ENCODE measurements around the gene MED12L.

- TF ChIP-seq, protein P1, sequence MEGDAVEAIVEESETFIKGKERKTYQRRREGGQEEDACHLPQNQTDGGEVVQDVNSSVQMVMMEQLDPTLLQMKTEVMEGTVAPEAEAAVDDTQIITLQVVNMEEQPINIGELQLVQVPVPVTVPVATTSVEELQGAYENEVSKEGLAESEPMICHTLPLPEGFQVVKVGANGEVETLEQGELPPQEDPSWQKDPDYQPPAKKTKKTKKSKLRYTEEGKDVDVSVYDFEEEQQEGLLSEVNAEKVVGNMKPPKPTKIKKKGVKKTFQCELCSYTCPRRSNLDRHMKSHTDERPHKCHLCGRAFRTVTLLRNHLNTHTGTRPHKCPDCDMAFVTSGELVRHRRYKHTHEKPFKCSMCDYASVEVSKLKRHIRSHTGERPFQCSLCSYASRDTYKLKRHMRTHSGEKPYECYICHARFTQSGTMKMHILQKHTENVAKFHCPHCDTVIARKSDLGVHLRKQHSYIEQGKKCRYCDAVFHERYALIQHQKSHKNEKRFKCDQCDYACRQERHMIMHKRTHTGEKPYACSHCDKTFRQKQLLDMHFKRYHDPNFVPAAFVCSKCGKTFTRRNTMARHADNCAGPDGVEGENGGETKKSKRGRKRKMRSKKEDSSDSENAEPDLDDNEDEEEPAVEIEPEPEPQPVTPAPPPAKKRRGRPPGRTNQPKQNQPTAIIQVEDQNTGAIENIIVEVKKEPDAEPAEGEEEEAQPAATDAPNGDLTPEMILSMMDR (IDR thresholded peaks at IDR 0.05 in 2 of 3, conservative IDR thresholded peaks at IDR 0.05 in 1 of 3; ENCODE audit: borderline replicate concordance in 1 of 3, insufficient read depth in 1 of 3, low read depth in 2 of 3, low read length in 2 of 3) = no peak
- no peak for TF ChIP-seq ZBTB33 (IDR thresholded peaks at IDR 0.05; ENCODE audit: extremely low read depth, insufficient replicate concordance, low read length)
- TF ChIP-seq YY1 (IDR thresholded peaks at IDR 0.05; ENCODE audit: extremely low read depth, insufficient replicate concordance, low read depth, low read length) = no peak
- TF ChIP-seq RAD21 (IDR thresholded peaks at IDR 0.05; ENCODE audit: low read depth) = no peak
- TF ChIP-seq POLR2A (IDR thresholded peaks at IDR 0.05; ENCODE audit: borderline replicate concordance, extremely low read depth, insufficient read depth, insufficient read length) = no peak
Observed at GRCh38 chr3:151437906-151438305, 352.4 kb downstream of the MED12L start.
